Fibroblast of skin of left biceps (primary cell): ENCODE measurements around the gene CCER1.
"Not testable (repeated sequence)": the region's sequence is repeated elsewhere in the genome, so short reads cannot be mapped to it uniquely, and the experiment has no call there.

ENCODE experiments used
- DNase-seq, 2 experiments: peaks; one replicate each; pipeline ENCODE4 v3.0.0-alpha.2; 2013; ENCODE audit warnings: low read depth in 2 of 2

CCER1 gene, protein sequence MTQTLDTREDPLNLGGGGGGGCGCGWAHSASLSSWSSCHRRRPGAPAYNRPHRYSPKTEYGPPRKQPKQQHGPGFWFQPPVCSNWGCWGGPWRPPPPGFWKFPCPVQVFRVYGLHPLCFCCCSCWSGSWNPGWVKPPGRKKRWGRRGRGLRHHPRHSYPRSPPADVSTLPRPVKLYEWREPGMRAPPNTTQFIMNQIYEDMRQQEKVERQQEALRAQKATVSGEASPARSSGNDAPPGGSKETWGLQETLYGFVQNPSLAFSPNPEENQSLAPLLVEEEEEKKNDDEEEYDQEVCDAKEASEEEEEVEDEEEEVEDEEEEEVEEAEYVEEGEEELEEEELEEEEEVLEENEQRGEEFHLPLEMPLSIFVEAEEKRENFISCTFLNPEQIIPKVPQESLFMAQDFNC

DNA sequence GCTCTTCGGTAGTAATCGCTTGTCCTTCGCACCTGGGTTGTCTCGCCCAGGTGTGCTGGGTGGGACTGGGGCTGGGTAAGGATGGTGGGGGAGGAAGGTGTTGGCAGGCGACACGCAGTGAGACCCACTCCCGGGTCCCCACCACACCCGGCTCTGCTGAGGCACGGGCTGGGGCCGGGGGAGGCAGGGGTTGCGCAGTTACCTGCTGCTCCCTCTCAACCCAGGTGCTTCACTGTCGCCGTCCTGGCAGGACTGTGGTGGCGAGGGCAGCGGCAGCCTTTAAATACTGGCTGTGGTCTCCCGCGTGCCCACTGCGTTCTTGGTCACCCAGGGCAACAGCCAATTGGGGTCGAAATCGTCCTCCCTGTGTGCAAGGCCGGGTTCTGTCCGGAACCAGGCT, at the start of gene CCER1:
TSS of gene CCER1 (minus strand) at position 256 of the 400 bp plus-strand sequence. CDS start 434 bp downstream, outside the sequence.
- DNase-seq, result no peak

DNA sequence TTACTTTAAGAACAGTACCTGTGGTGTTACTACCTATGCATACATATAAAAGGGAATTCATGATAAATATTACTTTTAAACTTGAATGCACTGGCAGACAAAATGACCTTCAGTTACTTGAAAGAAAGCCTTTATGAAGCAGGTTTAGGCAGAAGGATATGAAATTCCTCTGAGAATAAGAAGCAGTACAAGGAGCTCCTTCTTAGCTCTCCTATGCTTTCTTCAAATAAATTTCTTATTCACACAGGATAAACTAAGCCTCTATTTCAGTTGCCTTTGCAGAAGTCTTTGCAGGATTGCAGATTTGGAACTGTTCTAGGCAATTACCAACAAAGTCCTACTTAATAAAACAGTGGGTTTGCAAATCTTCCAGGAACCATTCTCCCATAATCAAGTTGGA, 48.8 kb upstream of the CCER1 start:
- no peak for DNase-seq

DNA sequence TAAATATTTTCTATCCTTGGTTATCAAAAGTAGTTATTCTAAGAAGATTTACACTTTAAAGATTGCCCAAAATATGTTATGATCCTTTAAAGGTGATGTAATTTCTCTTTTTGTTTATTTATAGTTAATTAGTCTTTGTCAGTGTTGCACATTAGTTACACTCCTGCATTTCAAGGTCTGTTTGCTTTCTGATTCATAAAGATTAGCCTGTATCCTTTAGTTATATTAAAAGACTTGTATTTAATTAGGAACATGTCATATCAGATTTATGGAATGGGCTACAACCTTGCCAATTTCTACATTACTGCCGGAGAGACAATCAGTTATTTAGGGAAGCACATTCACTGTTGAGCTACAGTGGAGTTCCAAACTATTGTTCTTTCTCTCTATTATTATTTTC, 46.3 kb upstream of the CCER1 start:
- DNase-seq, result no peak

DNA sequence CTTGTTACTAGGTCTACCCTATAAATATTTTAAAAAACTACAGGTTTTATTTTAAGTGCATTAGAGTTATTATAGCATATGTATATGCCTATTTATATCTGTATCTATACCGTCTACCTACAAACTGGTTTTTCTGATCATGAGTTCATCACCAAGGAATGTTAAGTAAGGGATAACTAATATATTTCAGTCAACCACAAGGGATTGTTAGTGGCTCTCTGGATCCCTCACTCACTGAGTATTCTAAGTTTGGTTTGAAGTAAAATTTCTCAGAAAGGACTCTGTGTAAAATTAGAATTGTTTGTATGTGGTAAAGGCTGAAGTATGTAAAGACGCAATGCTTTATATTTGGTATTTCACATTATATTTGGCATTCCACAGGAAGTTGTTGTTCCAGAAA, 45.0 kb upstream of the CCER1 start:
- DNase-seq, result peak; percentile 18 to 30

DNA sequence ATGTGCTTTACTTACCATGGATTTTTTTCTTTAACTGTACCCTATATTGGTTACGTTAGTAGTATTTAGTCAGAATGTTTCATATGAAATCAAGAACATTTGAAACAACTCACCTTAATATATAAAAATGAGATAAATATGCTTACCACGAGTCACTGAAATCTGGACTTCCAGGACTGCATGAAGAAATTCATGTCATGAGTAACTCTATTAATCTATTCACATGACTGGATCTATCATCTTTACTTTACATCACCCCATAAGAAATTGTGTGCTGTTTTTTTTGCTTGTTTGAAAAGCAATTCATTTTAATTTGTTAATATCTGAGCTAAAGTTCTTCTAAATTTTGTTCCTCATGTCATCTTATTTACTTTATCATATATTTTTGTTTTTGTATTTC, 44.6 kb upstream of the CCER1 start:
- no peak for DNase-seq

DNA sequence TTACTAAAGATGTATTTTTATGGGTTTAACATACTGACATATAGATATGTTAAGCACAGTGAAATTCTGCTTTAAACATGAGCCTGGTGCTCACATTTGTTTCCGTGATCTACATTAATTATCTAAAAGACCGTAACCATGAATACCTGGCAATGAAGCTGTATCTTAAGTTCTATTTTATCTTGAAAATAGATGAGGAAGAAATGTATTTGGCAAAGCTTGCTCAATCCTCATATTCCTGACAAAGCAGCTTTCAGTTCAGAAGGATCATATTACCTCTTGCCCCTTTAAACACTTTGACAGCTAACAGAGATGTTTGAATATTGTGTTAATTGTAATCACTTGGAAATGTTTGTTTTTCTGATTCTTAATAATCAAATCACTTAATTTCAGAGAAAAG, 40.0 kb upstream of the CCER1 start:
- no peak for DNase-seq

DNA sequence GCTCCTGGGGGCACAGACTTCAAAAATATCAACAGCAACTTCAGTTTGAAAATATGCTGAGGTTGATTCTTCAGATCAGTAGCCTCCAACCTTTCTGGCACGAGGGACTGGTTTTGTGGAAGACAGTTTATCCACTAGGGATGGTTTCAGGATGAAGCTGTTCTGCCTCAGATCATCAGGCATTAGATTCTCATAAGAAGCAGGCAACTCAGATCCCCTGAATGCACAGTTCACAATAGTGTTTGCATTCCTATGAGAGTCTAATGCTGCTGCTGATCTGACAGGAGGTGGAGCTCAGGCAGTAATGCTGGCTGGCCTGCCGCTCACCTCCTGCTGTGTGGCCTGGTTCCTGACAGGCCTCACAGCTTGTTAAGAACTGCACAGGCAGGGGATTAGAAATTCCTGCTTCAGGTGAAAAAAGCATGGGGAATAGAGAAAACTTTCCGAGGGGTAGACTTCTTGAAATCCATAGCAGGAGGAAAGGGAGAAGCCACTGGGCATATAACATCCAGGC, 37.0 kb upstream of the CCER1 start:
- no peak for DNase-seq

DNA sequence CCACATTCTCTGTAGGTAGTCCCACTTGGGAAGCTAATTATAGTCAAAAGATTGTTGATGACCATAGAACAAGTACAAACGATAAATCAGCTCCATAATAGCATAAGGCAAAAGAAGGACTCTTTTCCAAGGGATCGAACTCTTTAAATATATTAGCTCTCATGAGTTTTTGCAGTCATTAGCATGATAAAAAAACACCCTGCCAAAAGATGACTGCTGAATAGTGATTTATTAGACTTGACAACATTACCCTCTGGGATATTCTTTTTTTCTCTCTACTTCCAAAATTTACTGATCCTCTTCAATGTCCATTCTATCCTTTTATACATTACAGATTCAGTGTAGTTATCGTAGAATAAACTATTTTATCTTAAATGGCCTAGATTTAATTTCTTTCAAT, 35.6 kb upstream of the CCER1 start:
- DNase-seq, result no peak

DNA sequence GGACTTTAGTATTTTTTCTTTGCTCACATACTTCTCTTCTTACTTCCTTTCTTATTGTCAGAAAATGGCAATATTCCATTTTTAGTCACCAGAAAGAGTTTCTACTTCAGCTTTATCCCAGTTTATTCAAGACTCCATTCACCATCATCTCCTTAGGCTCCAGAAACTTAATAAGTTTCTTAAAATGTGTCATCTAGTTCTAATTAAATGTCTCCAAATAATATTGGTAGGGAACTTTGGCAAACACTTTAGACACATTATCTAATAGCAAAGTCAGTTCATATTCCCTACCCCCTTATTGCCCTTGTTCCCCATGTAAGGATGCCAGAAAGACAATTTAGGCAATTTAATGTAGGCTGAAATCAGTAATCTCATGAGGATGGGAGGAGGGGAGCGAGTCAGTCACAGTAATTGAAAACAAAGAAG, 34.7 kb upstream of the CCER1 start:
- no peak for DNase-seq

DNA sequence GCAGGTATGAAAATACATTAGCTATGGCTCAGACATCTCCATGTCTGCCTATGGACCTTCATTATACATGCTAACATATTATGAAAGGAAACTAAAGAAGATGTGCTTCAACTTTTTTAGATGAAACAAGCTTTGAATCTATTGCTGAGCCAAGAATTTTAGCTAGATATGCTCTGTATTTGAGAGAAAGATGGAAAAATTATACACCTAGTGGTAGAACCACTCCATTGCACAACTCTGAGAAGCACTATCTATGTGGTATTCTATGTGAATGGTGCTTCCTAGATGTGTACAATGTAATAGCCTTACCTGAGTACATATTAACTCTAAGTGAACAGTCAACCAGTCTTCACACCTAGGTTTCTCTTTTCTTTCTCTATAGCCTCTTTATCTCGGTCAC, 32.5 kb upstream of the CCER1 start:
- no peak for DNase-seq

DNA sequence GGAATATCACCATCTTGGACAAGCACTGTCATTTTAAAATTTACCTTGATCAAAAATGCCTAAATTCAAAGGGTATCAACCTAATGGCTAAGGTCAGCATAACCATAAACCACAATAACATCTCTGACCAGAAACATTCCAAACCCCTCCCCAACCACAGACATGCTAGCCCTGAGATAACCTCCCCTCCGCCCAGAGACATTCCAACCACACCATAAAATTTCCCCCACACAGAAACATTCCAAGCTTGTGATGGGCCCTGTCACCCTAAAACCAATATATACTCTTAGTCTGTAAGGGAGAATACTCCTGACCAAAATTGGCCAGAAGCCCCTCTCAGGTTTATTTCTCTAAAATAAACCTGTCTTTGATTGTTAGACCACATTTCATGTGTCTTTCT, 32.1 kb upstream of the CCER1 start:
- DNase-seq, result no peak

DNA sequence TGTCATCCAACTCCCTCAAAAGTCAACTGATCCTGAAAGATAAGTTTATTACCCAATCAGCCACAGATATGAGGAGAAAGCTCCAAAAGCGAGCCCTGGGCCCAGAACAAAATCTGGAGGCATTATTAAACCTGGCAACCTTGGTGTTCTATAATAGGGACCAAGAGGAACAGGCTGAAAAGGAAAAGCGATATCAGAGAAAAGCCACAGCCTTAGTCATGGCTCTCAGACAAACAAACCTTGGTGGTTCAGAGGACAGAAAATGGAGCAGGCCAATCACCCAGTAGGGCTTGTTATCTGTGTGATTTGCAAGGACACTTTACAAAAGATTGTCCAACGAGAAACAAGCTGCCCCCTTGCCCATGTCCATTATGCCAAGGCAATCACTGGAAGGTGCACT, 30.4 kb upstream of the CCER1 start:
- DNase-seq, result not testable (repeated sequence)

DNA sequence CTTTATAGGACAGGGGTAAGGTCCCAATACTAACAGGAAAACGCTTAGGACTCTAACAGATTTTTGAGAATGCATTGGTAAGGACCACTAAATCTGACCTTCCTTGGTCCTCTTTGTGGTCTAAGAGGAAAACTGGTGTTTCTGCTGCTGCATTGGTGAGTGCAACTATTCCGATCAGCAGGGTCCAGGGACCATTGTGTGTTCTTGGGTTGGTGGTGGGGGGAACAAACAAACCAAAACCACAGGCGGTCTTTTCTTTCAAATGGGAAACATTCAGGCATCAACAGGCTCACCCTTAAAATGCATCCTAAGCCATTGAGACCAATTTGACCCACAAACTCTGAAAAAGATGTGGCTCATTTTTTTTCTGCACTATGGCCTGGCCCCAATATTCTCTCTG, 29.1 kb upstream of the CCER1 start:
- no peak for DNase-seq

DNA sequence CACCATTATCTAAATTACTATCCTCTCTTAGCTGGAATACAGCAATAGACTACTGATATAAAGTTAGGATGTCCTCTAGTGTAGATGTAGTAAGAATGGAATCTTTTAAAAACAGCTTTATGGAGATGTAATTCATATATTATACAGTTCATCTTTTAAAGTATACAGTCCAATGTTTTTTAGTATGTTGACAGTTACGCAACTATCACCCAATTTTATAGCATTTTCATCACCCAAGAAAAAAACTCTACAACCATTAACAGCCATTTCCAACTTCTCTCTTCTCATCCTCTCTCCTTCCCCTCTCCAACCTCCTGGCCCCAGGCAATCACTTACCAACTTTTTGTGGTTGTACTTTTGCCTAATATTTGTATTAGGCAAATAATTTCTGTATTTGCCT, 27.2 kb upstream of the CCER1 start:
- no peak for DNase-seq

DNA sequence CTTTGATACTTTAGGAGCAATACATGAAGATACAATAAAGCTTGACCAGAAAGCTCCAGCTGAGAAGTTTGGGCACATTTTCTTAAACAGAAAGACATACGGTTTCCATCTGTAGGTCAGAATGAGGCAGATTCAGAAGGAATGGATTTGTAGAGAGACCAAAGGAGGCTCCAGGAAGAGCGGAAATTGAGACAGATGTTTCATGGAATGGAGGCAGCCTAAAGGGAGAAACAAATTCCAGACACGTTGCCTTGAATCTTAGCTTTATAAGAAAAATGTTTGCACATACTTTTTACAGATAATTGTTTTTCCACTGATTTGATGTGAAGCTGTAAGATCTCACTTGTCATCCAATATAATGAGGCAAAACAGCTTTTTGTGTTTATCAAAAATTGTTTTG, 25.0 kb upstream of the CCER1 start:
- DNase-seq, result peak; percentile 55 to 57

DNA sequence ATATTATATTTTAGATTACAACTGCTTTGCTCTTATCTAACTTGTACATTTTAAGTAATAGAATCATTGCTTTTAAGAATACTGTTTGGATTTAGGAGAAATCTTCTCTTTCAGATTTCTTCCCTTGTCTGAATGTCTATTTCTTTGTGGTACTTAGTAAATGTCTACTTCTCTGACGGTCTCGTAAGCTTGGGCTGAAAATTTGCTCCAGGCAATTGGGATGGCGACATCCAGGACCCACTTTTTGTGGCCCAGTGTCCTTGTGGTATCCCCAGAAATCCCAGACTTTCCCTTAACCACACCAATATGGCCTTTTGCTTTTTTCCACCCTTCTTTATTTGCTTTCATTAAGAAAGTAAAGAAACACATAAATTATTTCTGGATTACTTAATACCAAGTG, 24.0 kb upstream of the CCER1 start:
- DNase-seq, result no peak

DNA sequence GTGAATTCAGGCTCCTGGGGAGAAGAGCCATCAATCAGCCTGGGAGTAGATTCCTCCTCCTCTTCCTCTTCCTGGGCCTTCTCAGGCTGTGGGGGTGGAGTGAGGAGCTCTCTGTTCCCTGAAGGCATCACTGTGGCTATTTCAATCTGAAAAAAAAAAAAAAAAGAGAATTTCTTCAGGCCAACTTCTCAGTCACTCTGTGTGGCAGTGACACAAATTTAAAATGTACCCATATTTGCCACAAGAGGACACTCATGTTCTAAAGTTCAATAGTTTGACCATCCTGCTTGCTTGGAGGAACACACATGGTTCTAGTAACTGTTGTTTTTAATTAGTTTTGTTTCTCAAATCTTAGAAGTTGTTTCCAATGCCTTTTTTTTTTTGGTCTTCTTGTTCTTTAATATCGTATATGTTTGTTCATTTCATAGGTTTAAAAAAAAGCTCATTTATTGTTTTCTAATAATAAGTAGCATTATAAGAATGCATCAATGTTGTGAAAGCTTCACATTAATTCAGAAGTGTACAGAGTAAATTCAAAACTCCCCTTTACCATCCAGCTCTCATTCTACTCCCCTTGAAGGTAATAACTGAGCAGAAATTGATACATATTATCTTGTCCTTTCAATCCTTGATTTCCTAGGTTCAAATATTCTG, 23.3 kb upstream of the CCER1 start:
- DNase-seq, result peak; percentile 54 to 64

DNA sequence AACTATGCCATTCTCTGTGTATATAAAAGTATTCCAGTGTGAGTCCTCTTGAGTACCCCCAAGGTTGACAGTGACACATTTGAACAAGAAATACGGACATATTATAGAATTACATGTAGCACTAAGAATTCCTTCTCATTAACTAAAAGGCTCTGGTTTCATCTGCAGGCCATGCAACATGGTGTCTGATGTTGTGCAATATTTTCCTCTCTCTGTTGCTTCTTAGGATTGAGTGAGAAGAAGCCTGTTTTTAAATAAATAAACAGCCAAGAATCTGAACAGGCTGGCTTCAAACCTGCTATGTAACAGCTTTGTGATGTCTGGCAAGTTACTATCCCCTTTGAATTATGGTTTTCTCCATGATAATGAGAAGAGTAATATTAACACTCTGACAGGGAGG, 22.2 kb upstream of the CCER1 start:
- no peak for DNase-seq

DNA sequence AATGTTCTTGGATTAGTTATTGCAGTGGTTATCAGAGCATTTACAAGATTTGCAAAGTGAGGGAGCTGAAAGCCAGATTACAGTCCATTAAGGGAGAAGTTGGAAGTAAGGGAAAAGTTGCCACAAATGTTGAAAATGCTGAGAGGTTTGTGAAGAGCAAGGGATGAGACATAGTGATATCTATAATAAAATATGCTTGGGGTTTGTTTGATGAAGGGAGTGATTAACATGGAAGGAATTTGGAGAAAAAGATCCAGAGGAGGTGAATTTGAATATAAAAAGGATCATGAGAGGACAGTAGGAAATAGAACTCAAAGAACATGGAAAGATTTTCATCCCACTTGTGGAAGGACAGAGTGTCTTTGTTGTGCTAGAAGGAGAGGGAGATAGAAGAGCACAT, 19.3 kb upstream of the CCER1 start:
- DNase-seq, result peak in 1 of 2 experiments; percentile 53

DNA sequence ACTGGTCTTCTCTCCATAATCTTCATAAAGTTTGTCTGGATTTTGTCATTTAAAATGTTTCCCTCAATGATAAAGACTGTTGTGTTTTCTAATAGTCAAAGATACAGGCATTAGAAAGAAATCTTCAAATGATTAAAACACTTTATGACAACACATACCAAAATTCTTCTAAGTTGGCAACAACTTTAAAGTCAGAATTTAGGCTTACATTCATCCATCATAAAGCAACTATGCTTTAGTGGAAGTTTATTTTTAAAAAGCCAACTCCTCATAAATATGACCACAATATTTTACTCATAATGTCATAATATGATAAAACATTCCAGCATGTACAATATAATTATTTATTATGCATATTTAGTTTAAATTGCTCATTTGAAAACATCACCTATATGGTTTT, 17.2 kb upstream of the CCER1 start:
- no peak for DNase-seq

DNA sequence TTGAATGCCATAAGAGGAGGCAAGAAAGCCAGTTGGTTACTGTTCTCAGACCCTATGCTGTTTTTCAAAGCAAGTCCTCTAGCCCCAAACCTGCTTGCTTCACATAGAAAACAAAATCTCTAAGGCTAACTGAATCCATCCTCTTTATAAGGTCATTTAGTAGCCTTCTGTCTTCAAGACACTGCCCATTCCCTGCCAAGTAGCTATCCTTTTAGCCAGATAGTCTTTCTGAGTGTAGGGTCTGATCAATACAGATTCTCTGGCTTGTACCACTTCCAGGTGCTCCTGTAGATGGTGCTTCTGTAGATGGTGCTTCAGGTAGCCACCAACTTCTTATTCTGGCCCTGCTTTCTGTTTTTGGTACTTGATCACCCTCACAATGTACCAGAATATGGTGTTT, 15.9 kb upstream of the CCER1 start:
- no peak for DNase-seq

DNA sequence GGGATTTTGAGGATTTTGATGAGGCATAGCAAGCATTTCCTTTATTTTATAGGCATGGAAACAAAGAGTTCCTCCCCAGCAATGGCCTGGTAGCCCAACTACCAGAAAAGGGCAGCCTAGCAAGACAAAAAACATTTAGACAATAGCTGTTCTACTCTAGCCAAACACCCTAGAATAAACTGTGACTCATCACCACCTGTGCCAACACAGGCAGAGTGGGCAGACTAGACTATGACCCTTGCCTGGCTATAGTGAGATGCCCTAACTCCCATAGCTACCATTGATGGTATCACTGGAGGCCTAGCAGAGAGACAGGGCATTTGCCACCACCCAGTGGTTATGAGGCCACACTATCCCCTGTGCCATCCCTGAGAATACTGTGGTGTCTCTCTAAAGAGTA, 15.5 kb upstream of the CCER1 start:
- no peak for DNase-seq

DNA sequence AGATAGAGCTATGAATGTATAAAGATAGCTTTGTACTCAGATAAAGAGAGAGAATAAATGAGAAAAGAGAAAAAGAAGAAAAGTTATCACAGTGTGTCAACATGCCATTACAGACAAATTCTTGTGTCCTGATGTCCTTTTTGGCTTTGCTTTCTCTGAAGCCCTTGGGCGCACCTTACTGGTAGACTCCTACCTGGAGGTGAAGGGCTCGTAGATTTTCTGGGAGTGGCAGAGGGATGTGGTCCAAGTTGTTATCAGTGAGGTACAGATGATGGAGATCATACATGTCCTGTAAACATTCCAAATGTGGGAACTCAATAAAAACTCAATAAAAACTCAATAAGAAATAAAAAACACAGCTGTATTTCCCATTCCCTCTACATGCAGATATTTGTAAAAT, 14.9 kb upstream of the CCER1 start:
- DNase-seq, result no peak
